KMS-11 (cell line): ENCODE data around the gene GATA5.

ENCODE experiments used
- H2AFZ ChIP-seq: fragments of 200-600 bp; sonication (generic); 2 replicates; pipeline ENCODE4 v1.6.1; 2016; ENCODE audit warnings: antibody characterized with exemption, mixed run types, low read depth
- H3K27ac ChIP-seq: fragments of 200-600 bp; sonication (generic); 2 replicates; pipeline ENCODE4 v1.6.1; 2016; ENCODE audit warnings: mild to moderate bottlenecking, mixed run types
- H3K27me3 ChIP-seq: fragments of 200-600 bp; sonication (generic); 2 replicates; pipeline ENCODE4 v1.6.1; 2017; ENCODE audit warnings: mild to moderate bottlenecking, low read depth, mixed run types, moderate library complexity; ENCODE audit not compliant: insufficient read depth
- H3K36me3 ChIP-seq: fragments of 200-600 bp; sonication (generic); 2 replicates; pipeline ENCODE4 v1.6.1; 2017; ENCODE audit warnings: mild to moderate bottlenecking, mixed run types; ENCODE audit not compliant: insufficient read depth
- H3K4me1 ChIP-seq: fragments of 200-600 bp; sonication (generic); 2 replicates; pipeline ENCODE4 v1.6.1; 2016; ENCODE audit warnings: mild to moderate bottlenecking, low read depth, mixed run types; ENCODE audit not compliant: poor library complexity, severe bottlenecking
- H3K4me2 ChIP-seq: fragments of 200-600 bp; sonication (generic); 2 replicates; pipeline ENCODE4 v1.7.0; 2016; ENCODE audit warnings: mild to moderate bottlenecking, mixed run types
- H3K4me3 ChIP-seq: fragments of 200-600 bp; sonication (generic); IDR thresholded peaks from 2 replicates; pipeline ENCODE4 v1.6.1; 2017; ENCODE audit warnings: low read depth, low read length, mixed read lengths; ENCODE audit not compliant: insufficient read depth
- H3K79me2 ChIP-seq: fragments of 200-600 bp; sonication (generic); 2 replicates; pipeline ENCODE4 v1.6.1; 2016; ENCODE audit warnings: low read depth, mixed run types; ENCODE audit not compliant: insufficient read depth
- H3K9ac ChIP-seq: fragments of 200-600 bp; sonication (generic); 2 replicates; pipeline ENCODE4 v1.6.1; 2016; ENCODE audit warnings: mild to moderate bottlenecking, mixed run types
- H4K20me1 ChIP-seq: fragments of 200-600 bp; sonication (generic); 2 replicates; pipeline ENCODE4 v1.6.1; 2016; ENCODE audit warnings: mild to moderate bottlenecking, mixed run types; ENCODE audit not compliant: insufficient read depth
- CTCF ChIP-seq: fragments of 200-600 bp; sonication (generic); conservative IDR thresholded peaks from 2 replicates; pipeline ENCODE4 v1.6.1; 2017; ENCODE audit warnings: low read depth, mild to moderate bottlenecking, antibody characterized with exemption, low read length, moderate library complexity, mixed read lengths

The GATA5 gene

DNA sequence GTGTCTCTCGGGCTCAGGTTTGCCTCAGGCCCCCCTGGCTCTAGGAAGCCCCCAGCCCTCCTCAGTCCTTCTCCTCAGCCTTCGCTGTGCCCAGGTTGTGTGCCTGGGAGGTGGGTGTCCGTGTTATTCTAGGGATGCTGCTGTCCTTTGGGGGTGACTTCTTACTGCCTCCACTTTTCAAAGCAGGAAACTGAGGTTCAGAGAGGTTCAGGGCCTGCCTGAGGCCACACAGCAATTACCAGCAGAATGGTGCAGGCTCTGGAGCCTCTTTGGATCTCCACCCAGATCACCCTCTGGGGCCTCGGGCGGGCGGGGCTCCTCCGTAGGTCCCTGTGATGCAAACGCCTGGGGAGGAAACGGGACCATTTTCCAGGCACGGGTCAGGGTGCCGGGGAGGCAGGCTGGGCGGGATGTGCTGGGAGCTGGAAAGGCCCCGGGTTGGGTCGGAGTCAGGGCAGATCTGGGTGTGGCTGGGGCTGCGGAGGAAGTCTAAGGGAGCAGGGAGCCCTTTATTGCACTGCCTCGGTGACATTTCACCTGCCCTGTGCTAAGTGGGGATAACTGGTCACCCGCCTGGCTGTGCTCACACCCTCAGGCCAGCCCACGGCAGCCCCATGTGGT lies 23.2 kb downstream of the GATA5 start:
- Histone ChIP-seq H3K27me3 (peaks cover 93% of the 10 kb centered on the region), H3K27ac (no peak overlapping the region), H3K79me2 (no peaks in the 10 kb centered on the region), H2AFZ (no peak overlapping the region), H3K4me1 (peaks cover 6% of the 10 kb centered on the region), H3K36me3 (no peaks in the 10 kb centered on the region), H3K4me2 (no peak overlapping the region), H3K4me3 (no peak overlapping the region), H4K20me1 (no peaks in the 10 kb centered on the region), H3K9ac (no peak overlapping the region)
- no peak for TF ChIP-seq CTCF

DNA sequence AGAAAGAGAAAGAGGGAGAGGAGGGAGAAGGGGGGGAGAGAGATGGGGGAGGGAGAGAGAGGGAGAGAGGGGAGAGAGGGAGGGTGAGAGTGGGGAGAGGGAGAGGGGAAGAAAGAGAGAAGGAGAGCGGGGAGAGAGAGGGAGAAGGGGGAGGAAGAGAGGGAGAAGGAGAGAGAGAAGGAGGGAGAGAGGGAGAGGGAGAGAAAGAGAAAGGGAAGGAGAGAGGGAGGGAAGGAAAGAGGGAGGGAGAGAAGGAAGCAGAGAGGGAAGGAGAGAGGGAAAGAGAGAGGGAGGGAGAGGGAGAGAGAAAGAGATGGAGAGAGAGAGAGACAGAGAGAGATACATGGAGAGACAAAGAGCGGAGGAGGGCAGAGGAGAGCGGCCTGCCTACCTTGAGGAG lies 23.8 kb downstream of the GATA5 start:
- H3K79me2 ChIP-seq, result no peaks in the 10 kb centered on the region
- no peak overlapping the region for H3K4me2 ChIP-seq
- H3K4me1 ChIP-seq, result peaks cover 6% of the 10 kb centered on the region
- H3K9ac ChIP-seq, result no peak overlapping the region
- H3K27ac ChIP-seq, result no peak overlapping the region
- no peaks in the 10 kb centered on the region for H3K36me3 ChIP-seq
- no peak overlapping the region for H3K4me3 ChIP-seq
- H4K20me1 ChIP-seq, result no peaks in the 10 kb centered on the region
- TF ChIP-seq CTCF, result no peak
- H3K27me3 ChIP-seq, result peaks cover 93% of the 10 kb centered on the region
- no peak overlapping the region for H2AFZ ChIP-seq

GRCh38 chr20:62451156-62451767 lies 24.5 kb downstream of the GATA5 start:
- no peak overlapping the region for H2AFZ ChIP-seq
- H3K27ac ChIP-seq, result no peak overlapping the region
- no peaks in the 10 kb centered on the region for H3K36me3 ChIP-seq
- H4K20me1 ChIP-seq, result no peaks in the 10 kb centered on the region
- no peak overlapping the region for H3K4me3 ChIP-seq
- H3K79me2 ChIP-seq, result no peaks in the 10 kb centered on the region
- H3K4me2 ChIP-seq, result no peak overlapping the region
- TF ChIP-seq CTCF, result no peak
- H3K9ac ChIP-seq, result no peak overlapping the region
- H3K27me3 ChIP-seq, result peaks cover 93% of the 10 kb centered on the region
- peaks cover 6% of the 10 kb centered on the region for H3K4me1 ChIP-seq

- peaks cover 90% of the 10 kb centered on the region for H3K27me3 ChIP-seq
- 0 out of 2 replicates have a peak, but pooled peaks have one; percentile 17 for TF ChIP-seq CTCF
- no peak overlapping the region for H3K27ac ChIP-seq
- no peaks in the 10 kb centered on the region for H4K20me1 ChIP-seq
- H2AFZ ChIP-seq, result no peak overlapping the region
- no peak overlapping the region for H3K4me3 ChIP-seq
- H3K4me2 ChIP-seq, result no peak overlapping the region
- peaks cover 6% of the 10 kb centered on the region for H3K4me1 ChIP-seq
- H3K9ac ChIP-seq, result no peak overlapping the region
- H3K79me2 ChIP-seq, result no peaks in the 10 kb centered on the region
- no peaks in the 10 kb centered on the region for H3K36me3 ChIP-seq
Observed at GRCh38 chr20:62449951-62450691, 25.7 kb downstream of the GATA5 start.
